ENCODE results near the gene CCL4. TPM values are rescaled to one million over a fixed set of nuclear protein-coding genes. Genes with fewer than 3 reads are reported as not detected.
"Not testable (repeated sequence)": the region's sequence is repeated elsewhere in the genome, so short reads cannot be mapped to it uniquely, and the experiment has no call there.

CCL4 gene
- total RNA-seq, 4 donors from 2014 or later = 1.7 to 3.0 (median 2.0) TPM; not detected in 1

DNA sequence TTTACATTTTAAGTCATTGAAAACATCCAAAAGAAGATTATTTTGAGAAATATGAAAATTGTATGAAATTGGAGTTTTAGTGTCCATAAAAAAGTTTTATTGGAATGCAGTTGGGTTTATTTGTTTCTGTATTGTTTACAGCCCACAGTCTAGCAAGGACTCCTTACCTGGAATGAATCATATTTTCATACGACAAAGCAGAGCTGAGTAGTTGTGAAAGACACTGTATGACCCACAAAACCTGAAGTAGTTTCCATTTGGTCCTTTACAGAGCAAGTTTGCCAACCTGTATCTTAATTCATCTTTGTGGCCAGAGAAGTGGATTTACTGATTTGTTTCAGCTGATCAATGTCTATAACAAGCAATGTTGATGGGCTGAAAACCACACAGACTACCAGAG, 29.3 kb upstream of the CCL4 start:
- 88% methylated on average over 1 of the region's 1 CpG for WGBS
- H3K27ac ChIP-seq (replicated peaks in 1 of 4) = no peak overlapping the region
- no peak for DNase-seq (ENCODE audit: extremely low spot score)
- no peaks in the 10 kb centered on the region for H3K36me3 ChIP-seq
- no peak overlapping the region for H3K4me3 ChIP-seq
- H3K27me3 ChIP-seq = peaks cover 0 to 7% (median 0%) of the 10 kb centered on the region in 4 donors
- intact Hi-C loops (cut with DNase I) = loop anchor here (10.0 kb wide), 1 partner anchor 100 kb away; no protein-coding TSS in a partner anchor
- H3K4me1 ChIP-seq = no peaks in the 10 kb centered on the region
- H3K9me3 ChIP-seq = peaks cover 0 to 8% (median 2%) of the 10 kb centered on the region in 4 donors
- no peak for TF ChIP-seq CTCF (IDR thresholded peaks at IDR 0.05)
- TF ChIP-seq POLR2AphosphoS5 (IDR thresholded peaks at IDR 0.05) = no peak
- no peak for TF ChIP-seq EP300 (IDR thresholded peaks at IDR 0.05)
- no peak for TF ChIP-seq POLR2A (IDR thresholded peaks at IDR 0.05; ENCODE audit: low read depth)

GRCh38 chr17:36081681-36082471, 21.8 kb upstream of the CCL4 start:
- H3K4me1 ChIP-seq; DNase-seq (ENCODE audit: extremely low spot score); intact Hi-C loops (cut with DNase I); H3K27me3 ChIP-seq; H3K9me3 ChIP-seq; H3K27ac ChIP-seq (replicated peaks in 1 of 4); H3K4me3 ChIP-seq; H3K36me3 ChIP-seq: not testable (repeated sequence)
- 72% methylated on average over 4 of the region's 5 CpGs for WGBS

GRCh38 chr17:36082482-36083120, 21.0 kb upstream of the CCL4 start:
- intact Hi-C loops (cut with DNase I); H3K27ac ChIP-seq (replicated peaks in 1 of 4): not testable (repeated sequence)

GRCh38 chr17:36083691-36084090, 19.9 kb upstream of the CCL4 start:
- 86% methylated on average over 2 of the region's 2 CpGs for WGBS
- H3K27ac ChIP-seq (replicated peaks in 1 of 4); intact Hi-C loops (cut with DNase I); H3K4me3 ChIP-seq; H3K9me3 ChIP-seq; H3K27me3 ChIP-seq; DNase-seq (ENCODE audit: extremely low spot score); H3K36me3 ChIP-seq; H3K4me1 ChIP-seq: not testable (repeated sequence)

More at GRCh38 chr17:36082482-36083120, 21.0 kb upstream of the CCL4 start:
- not testable (repeated sequence) for H3K4me3 ChIP-seq; H3K4me1 ChIP-seq; H3K27me3 ChIP-seq; H3K9me3 ChIP-seq; DNase-seq (ENCODE audit: extremely low spot score); H3K36me3 ChIP-seq
- 58% methylated on average over 8 of the region's 8 CpGs for WGBS

- TF ChIP-seq POLR2A (IDR thresholded peaks at IDR 0.05; ENCODE audit: low read depth) (no peak), EP300 (IDR thresholded peaks at IDR 0.05) (no peak), CTCF (IDR thresholded peaks at IDR 0.05) (no peak), POLR2AphosphoS5 (IDR thresholded peaks at IDR 0.05) (no peak)
- no peak for DNase-seq (ENCODE audit: extremely low spot score)
- Histone ChIP-seq H3K27me3 (peaks cover 0 to 16% (median 0%) of the 10 kb centered on the region in 4 donors), H3K27ac (replicated peaks in 1 of 4) (no peak overlapping the region), H3K4me1 (no peaks in the 10 kb centered on the region), H3K9me3 (no peaks in the 10 kb centered on the region), H3K36me3 (no peaks in the 10 kb centered on the region), H3K4me3 (no peak overlapping the region)
- WGBS = 62% methylated on average over 1 of the region's 1 CpG
- intact Hi-C loops (cut with DNase I) = no loop called here
Measured at GRCh38 chr17:36085765-36086164, 17.9 kb upstream of the CCL4 start.

GRCh38 chr17:36086791-36087190, 16.8 kb upstream of the CCL4 start:
- 77% methylated on average over 1 of the region's 1 CpG for WGBS
- no peaks in the 10 kb centered on the region for H3K4me1 ChIP-seq
- H3K4me3 ChIP-seq = no peak overlapping the region
- intact Hi-C loops (cut with DNase I) = no loop called here
- TF ChIP-seq POLR2AphosphoS5 (IDR thresholded peaks at IDR 0.05) (no peak), CTCF (IDR thresholded peaks at IDR 0.05) (no peak), POLR2A (IDR thresholded peaks at IDR 0.05; ENCODE audit: low read depth) (no peak), EP300 (IDR thresholded peaks at IDR 0.05) (no peak)
- no peaks in the 10 kb centered on the region for H3K9me3 ChIP-seq
- DNase-seq (ENCODE audit: extremely low spot score) = no peak
- no peak overlapping the region for H3K27ac ChIP-seq (replicated peaks in 1 of 4)
- no peaks in the 10 kb centered on the region for H3K36me3 ChIP-seq
- peaks cover 0 to 21% (median 0%) of the 10 kb centered on the region in 4 donors for H3K27me3 ChIP-seq

- WGBS = 100% methylated on average over 1 of the region's 3 CpGs
- H3K36me3 ChIP-seq; H3K9me3 ChIP-seq; H3K4me1 ChIP-seq; DNase-seq (ENCODE audit: extremely low spot score); H3K27ac ChIP-seq (replicated peaks in 1 of 4); intact Hi-C loops (cut with DNase I); H3K4me3 ChIP-seq: not testable (repeated sequence)
- peaks cover 0 to 26% (median 0%) of the 10 kb centered on the region in 4 donors for H3K27me3 ChIP-seq
Measured at GRCh38 chr17:36087471-36087870, 16.2 kb upstream of the CCL4 start.

GRCh38 chr17:36087897-36088572, 15.6 kb upstream of the CCL4 start:
- H3K4me1 ChIP-seq; DNase-seq (ENCODE audit: extremely low spot score); intact Hi-C loops (cut with DNase I); H3K36me3 ChIP-seq; H3K4me3 ChIP-seq; H3K9me3 ChIP-seq; H3K27ac ChIP-seq (replicated peaks in 1 of 4): not testable (repeated sequence)
- H3K27me3 ChIP-seq = peaks cover 0 to 26% (median 0%) of the 10 kb centered on the region in 4 donors
- 83% methylated on average over 10 of the region's 10 CpGs for WGBS

All from esophagus muscularis mucosa (tissue), 4 donors.